Activated CD4-positive, alpha-beta T cell treated with anti-CD3 and anti-CD28 coated beads, Interleukin-2, amount 50 U/mL, for 4 hours (primary cell): ENCODE results near the gene ADAMTSL2.

ENCODE experiments used
- DNase-seq, 2 experiments: peaks; one replicate each; pipeline ENCODE4 v3.0.0-alpha.2; 2020

Gene ADAMTSL2

DNA sequence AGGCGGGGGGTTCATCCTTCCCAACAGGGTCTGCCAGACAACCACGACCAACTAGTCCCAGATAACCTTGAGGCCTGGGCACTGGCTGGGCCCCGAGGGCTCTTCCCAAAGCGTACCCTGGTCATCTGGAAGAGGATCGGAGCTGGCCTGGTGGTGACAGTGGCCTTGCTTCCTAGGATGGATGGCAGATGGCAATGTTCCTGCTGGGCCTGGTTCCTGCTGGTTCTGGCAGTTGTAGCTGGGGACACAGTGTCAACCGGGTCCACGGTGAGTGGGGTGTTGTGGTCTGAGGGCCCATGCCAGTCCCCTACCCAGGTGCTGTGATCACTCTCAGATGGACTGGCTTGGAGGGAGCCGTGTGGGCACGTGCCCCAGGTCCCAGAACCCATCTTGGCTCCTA, 2.0 kb downstream of the ADAMTSL2 start:
- no peak for DNase-seq

DNA sequence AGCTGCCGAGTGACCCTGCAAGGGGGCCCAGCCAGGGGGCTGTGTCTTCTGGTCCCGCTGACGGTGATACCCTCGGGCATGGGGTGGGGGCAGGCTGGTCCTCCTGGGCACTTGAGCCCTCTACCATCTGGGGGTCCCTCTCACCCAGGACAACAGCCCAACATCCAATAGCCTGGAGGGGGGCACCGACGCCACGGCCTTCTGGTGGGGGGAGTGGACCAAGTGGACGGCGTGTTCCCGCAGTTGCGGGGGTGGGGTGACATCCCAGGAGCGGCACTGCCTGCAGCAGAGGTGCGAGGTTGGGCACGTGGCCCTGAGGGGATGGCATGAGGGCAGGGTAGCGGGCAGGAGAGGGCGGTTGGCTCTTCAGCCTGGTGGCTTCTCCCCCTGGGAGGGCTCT, 2.8 kb downstream of the ADAMTSL2 start:
- DNase-seq = no peak

DNA sequence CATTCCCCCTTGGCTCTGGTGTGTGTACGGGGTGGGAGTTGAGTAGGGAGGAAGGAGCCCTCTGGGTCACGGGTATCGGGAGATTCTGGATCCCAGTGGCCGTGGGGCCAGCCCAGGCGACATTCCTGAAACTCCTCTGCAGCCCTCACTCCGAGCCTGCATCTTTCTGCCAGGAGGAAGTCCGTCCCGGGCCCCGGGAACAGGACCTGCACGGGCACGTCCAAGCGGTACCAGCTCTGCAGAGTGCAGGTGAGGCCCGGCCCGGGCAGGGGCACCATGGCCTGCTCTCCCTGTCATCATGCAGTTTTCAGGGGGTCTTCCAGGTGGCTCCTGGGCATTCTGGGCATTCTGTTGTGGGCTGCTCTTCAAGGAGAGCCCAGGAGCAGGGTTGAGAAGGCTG, 3.7 kb downstream of the ADAMTSL2 start:
- no peak for DNase-seq

DNA sequence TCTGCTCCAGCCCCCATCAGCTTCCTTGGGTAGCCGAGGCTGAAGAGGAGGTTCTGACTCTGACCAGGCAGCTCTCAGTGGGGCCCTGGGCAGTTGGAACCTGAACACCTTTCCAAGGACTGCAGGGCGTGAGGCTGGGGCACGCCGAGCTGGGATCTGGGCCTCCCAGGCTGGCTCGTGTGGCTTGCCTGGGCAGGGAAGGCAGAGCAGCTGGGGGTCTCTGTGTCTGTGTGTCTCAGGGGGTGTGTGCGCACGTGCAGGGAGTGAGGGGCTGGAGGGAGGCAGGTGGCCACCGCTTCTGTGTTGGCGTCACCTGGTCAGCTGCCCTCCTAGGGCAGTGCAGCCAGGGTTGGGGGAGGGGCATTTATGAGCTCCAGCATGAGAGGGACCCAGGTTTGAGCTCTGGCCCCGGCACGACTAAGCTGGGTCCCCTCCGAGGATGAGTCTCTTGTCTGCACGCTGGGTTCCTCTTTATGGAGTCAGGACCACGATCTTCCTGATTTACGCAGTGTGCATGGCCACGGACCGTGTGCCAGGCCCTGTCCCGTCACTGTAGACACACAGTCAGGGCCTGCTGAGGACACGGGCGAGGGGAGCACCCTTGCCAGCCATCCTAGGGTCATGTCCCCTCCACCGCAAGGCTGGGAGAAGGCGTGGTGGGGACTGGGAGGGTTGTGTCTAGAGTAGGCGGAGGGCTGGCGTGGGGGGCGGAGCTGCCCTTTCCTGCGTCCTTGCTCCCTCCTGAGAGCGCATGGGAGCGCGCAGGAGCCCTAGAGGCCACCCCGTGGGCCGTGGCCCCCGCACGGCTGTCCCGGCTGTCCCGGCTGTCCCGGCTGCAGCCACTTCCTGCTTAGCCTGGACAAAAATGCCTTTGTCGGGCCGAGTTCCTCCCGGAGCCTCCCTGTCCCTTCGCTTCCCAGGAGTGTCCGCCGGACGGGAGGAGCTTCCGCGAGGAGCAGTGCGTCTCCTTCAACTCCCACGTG, 4.6 kb downstream of the ADAMTSL2 start:
- DNase-seq = no peak

DNA sequence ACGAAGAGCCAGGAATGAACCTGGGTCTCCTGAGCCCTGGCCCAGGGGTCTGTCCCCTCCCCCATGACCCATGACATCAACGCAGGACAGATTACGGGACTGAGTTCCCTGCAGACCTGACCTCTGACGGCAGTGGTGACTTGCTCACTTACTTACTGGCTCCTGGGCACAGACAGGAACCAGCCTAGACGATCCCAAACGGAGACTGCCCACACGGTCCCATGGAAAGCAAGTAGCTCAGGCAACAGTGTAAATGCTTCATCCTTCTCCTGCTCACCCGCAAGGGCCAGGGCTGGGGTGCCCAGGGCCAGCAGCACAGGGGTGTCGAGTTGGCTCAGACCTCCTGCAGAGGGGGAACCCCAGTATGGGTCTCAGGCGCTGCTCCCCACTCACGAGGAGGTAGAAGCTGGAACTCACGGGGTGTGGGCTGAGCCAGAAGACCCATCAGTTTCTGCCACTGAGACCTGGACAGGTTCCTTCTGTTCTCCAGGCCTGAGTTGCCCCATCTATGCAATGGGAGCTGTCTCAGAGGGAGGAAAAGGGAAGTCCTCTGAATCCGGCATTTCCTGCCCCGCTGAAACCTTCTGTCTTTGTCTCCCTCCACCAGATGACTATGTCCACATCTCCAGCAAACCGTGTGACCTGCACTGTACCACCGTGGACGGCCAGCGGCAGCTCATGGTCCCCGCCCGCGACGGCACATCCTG, 5.6 kb downstream of the ADAMTSL2 start:
- no peak for DNase-seq

DNA sequence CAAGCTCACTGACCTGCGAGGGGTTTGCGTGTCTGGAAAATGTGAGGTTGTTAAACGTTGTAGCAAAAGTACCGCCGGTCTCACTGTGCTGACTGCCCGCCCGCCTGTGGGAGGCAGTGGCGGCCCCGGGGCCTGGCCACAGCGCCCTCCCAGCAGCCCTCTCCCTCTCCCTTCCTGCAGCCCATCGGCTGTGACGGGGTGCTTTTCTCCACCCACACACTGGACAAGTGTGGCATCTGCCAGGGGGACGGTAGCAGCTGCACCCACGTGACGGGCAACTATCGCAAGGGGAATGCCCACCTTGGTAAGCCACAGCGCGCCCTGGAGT, 6.2 kb downstream of the ADAMTSL2 start:
- no peak for DNase-seq

DNA sequence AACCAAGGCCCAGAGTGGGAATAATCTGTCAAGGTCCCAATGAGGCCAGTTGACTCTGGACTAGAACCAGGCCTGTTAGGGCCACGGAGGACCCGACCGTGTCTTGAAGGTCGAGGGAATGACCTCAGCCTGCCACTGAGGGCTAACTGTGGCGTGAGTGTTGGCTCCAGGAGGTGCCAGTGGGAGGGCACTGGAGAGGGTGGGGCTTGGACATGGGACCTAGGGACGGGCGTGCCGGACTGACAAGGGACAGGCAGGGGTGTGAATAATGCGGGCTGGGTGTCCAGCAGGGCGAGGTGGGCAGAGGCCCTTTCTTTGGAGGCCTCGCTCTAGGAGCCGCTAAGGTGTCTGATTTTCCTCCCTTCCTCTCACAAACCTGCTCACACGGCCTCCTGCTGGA, 7.5 kb downstream of the ADAMTSL2 start:
- DNase-seq = no peak

DNA sequence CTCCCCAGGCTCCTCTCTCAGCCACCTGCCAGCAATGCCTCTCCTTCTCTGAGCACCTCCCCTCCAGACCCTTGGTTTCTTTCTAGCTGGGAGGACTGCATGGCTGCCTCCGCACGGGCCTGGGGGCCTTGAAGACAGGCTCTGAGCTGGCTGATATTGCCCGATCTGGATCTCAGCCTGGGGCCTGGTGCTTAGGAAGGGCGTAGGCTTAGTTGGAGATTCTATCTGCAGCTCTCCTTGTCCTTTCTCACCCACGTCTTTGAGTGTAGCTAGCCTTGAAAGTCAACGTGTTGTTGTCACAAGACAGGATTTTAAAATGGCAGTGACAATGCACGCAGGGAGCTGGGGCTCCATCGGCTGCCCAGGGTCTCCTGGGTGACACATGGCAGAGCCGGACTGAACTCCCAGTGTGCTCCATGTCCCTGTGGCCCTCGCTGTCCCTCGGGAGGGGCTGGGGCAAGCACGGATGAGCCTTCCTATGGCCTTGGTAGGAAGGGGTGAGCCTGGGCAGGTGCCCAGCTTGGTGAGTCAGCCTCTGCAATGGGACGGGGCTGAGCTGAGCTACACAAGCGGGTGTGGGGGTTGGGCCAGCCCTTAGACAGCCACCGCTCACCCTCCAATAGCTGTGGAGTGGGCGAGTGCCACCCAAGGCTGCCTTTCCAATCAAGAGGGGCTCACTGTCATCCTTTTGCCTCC, 9.4 kb downstream of the ADAMTSL2 start:
- DNase-seq = no peak

DNA sequence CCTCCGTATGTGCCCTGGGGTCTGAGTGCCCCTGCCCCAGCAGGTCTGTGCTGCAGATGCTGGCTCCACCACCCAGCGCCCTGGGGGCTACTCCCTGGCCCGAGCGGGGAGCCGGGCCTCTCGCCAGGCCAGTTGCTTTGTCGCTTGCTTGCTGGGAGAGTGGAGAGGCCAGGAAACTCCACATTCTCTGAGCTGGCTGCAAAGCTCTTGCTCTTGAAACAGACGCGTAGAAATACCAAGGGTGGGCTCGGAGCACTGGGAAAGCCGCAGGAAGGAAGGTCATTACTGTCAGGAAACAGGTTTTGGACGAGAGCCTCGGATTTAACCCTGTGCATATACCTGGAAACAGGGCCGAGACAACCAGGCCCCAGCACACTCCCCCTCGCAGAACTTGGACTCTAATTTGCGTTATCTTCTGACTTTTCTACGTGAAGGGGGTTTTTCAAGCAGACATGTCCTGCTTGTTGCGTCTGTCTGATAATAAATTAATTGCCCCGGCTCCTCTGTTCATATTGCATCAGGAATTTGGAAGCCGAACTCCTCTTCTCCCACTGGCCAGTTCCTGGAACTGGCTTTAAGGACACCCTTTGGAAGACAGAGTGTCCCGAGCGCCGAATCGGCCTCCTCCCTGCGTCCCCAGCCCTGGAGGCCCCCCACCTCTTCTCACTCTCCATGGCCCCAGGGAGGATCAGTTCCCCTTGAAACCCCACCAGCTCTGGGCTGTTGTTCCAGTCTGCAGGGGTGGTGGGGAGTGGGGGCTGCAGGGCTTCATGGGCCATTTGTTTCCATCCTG, 11.2 kb downstream of the ADAMTSL2 start:
- DNase-seq = no peak

DNA sequence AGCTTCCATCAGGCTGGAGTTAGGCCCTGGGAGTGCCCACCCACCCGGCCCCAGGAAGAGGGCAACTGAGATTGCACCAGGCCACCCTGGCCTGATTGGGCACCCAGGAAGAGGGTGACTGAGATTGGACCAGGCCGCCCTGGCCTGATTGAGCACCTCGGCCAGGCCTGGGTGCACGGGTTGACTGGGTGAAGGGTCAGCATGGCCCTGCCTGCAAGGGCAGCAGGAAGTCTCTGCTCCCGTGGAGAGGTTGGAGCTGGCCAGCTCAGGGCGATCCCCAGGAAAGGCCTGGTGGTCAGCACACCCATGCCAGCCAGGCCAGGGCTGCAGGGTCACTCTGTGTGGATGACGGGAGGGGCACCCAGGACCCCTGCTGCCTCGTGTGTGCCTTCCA, 11.8 kb downstream of the ADAMTSL2 start:
- no peak for DNase-seq

DNA sequence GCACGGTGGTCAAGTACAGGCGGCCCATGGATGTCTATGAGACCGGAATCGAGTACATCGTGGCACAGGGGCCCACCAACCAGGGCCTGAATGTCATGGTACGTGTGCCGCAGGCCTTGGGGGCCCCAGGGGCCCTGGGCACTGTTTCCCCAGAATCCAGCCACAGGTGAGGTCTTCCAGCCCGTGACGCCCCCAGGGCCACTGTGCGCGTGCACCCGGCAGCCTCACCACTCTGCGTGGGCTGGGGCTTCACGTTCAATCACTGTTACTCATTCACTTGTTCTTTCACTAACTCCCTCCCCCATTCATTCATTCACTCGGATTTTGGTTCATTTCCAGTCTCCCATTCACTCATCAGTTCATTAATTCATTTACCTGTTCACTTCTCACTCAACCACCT, 12.6 kb downstream of the ADAMTSL2 start:
- DNase-seq = no peak

DNA sequence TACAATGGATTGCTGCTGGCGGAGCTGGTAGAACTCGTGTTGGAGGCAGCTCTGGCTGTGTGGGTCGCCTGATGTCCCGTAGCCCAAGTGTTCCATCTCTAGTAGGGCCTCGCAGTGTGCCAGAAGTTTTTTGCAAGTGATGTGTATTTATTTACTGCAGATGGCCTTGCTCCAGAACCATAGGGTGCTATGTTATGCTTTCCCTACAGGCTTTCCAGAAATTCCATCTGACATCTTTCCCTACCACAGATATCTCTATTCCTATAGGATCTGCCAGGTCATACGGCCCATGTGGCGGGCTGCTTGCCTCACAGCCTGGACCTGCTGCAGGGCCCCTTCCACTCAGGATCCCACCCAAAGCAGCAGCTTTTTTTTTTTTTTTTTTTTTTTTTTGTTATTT, 16.9 kb downstream of the ADAMTSL2 start:
- no peak for DNase-seq

DNA sequence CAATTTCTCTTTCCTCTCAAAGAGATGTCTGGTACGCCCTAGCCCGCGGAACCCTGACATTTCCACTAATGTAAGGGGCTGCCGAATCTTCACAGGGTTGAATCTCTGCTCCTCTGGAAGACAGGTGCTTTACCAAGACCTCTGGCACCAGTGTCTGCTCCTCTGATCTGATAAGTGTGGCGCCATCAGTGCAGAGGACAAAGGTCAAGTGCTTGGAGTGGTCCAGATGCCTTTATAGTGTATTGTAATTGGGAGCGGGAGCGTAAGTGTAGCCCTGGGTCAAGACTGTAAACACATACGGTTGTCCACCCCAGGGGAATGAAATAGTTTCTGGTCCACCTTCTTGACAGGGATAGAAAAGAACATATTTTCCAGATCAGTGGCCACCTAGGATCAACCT, 17.7 kb downstream of the ADAMTSL2 start:
- DNase-seq = no peak

DNA sequence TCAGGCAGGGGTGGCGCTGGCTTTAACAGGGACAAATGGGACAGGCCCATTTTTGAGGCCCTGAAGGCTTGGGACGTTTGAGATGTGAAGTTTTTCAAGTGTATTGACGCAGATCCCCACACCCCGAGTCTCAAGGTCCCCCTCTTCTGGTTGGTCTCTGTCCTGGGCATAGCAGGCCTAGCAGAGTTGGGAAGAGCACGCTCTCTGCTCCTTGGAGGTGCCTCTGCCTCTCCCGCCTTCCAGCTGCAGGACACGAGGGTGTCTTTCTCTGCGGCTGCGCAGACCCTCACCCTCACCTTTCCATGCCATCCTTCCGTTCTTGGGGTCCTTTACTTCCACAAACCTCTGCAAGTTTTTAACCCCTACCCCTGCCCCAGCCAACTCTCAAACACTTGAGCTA, 18.6 kb downstream of the ADAMTSL2 start:
- DNase-seq = no peak

DNA sequence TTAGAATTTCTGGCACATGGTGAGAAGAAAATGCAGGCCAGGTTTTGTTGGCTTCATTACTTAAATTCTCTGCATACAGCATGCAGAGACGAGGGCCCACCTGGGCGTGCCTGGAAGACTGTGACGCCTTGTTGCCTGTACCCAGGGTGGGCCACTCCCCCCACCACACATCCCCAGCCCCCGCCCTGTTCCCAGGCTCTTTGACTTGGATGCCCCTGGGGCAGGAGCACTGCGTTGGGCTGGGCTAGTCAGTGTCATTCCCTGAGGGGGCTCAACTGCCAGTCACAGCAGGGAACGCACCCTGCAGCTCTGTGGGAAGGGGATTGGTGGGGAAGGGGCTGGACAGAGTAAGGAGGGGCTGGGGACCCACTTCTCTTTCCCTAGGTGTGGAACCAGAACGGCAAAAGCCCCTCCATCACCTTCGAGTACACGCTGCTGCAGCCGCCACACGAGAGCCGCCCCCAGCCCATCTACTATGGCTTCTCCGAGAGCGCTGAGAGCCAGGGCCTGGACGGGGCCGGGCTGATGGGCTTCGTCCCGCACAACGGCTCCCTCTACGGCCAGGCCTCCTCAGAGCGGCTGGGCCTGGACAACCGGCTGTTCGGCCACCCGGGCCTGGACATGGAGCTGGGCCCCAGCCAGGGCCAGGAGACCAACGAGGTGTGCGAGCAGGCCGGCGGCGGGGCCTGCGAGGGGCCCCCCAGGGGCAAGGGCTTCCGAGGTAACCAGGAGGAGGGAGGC, 19.6 kb downstream of the ADAMTSL2 start:
- no peak for DNase-seq

DNA sequence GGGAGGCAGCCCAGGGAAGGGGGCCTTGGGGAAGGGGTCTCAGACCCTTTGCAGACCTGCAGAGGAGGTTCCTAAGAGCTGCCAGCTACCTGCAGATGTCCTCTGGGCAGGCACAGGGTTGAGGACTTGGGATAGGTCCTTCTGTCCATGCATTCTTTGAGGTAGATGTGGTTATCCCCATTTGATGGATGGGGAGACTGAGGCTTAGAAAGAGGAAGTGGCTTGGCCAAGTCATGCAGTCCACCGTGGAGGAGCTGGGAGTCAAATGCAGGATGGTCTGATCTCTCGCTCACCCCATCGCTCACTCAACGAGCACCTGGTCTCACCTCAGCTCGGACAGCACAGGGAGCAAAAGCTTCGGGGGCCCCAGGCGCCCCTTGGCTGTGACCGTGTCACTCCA, 20.2 kb downstream of the ADAMTSL2 start:
- DNase-seq = no peak

DNA sequence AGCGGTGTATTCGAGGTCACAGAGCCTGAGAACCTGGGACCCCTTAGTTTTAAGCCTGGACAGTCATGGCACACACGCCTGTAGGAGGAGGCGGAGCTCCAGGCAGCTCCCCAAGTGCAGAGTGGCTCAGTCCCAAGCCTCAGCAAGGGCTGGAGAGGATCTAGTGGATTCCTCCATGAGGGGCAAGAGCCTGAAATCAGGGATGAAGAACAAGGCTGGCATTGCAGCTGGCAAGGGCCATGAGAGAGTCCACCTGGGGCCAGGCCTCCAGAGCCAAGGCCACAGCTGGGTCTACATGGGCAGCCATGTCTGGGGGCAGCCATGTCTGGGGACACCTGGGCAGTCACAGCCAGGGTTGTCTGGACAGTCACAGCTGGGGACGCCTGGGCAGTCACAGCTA, 21.9 kb downstream of the ADAMTSL2 start:
- no peak for DNase-seq

DNA sequence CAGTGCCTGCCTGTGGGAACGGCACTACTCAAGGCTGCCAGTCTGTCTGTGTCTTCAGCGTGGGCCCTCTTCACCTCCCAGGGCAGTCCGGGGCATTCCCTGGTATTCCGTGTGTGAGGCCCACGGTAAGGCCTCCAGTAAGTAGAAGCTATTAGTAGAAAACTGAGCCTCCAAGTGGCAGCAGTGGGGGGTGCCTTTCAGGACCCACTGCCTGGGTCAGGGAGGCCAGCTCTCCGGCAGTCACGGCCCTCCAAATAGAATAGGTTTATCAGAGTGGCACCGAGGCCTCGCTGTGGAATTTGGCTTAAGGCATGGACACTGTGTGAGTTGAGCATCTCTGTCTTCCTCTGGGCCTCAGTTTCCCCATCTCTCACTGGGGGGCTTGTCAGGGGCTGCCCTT, 23.1 kb downstream of the ADAMTSL2 start:
- no peak for DNase-seq

DNA sequence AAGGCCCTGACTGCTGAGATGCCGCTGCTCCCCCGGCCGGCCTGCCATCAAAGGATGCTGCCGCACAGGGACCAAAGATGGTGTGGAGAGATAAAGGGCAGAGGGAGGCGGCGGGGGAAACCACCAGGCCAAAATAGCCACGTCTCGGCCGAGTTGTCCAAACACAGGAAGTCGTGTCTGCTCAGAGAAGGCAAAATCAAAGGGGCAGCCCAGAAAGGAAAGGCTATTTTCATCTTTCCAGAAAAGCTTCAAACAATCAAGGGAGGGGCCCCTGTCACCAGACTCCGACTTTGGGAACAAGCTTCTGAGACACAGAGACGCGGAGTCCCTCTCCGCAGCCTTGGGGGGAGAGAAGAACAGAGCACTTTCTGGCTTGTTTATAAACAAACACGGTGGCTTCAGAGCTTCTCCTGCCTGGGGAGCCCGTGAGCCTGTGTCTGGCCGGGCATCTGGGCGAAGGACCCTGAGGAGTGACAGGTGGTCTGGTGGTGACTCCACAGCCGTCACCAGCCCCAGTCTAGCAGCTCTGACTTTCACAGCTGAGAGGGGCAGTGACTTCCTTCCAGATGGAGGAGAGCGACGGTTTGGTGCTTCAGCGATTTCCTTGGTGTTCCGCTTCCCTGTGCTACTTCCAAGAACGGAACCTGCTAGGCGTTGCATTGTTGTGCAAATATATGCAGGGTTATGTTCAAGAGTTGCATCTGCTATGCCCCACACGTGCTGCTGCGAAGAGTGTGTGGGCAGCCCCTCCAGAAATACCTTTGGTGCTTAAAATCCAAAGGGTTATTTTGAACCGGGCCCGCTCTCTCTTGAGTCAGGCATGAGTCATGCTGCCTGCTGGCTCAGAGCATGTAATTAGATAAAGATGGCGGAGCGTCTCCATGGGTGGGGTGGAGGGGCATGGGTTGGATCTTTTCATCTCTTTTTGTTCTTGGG, 24.0 kb downstream of the ADAMTSL2 start:
- no peak for DNase-seq

DNA sequence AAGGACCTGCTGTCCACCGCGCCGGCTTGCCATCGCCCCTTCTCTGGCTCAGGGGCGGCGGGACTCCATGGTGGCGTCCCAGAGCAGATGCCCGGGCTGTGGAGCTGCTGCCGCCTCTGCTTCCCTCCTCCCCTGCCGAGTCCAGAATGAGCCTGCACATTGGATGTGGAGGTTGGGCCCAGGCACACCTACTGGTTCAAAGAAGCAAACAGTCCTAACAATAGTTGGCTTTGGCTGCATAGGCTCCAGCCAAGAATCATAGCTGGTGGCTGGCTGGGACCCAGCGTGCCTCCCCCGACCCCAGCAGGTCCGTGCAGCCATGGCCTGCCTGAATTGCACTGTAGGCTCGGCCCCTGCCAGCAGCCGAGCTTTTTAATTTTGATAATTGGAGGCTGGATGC, 25.8 kb downstream of the ADAMTSL2 start:
- no peak for DNase-seq

DNA sequence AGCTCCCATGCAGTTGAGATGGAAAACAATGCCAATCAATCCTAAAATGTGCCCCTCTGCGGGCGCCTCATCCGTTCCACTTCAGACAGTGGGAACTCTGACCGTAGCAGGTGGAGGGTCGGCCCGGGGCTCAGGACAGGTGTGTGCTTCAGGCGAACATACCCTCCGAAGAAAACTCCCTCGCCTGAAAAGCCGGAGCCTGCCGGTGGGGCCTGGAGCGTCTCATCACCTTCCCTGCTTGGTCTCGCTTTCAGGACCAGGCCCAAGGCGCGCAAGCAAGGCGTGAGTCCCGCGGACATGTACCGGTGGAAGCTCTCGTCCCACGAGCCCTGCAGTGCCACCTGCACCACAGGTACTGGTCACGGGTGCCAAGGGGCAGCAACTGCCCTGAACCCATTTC, 26.4 kb downstream of the ADAMTSL2 start:
- DNase-seq = no peak
